ACC112 (cell line): ENCODE measurements around the gene ANAPC1.

Experiments used
- H2AFZ ChIP-seq: fragments of 200-600 bp; sonication (generic); one replicate; pipeline ENCODE4 v1.6.0; 2017; ENCODE audit warnings: antibody characterized with exemption, low read length; ENCODE audit not compliant: unreplicated experiment
- H3K27ac ChIP-seq: fragments of 200-600 bp; sonication (generic); 2 replicates; pipeline ENCODE4 v1.5.1; 2014; ENCODE audit warnings: low read depth, mild to moderate bottlenecking, antibody characterized with exemption, low read length, moderate library complexity
- H3K27me3 ChIP-seq: fragments of 200-600 bp; sonication (generic); 2 replicates; pipeline ENCODE4 v1.6.1; 2014; ENCODE audit warnings: mild to moderate bottlenecking, antibody characterized with exemption, low read length, moderate library complexity, mixed read lengths; ENCODE audit not compliant: insufficient read depth
- H3K36me3 ChIP-seq: fragments of 200-600 bp; sonication (generic); 2 replicates; pipeline ENCODE4 v1.6.1; 2016; ENCODE audit warnings: mild to moderate bottlenecking, antibody characterized with exemption, low read length, moderate library complexity, mixed read lengths; ENCODE audit not compliant: insufficient read depth
- H3K4me1 ChIP-seq: fragments of 200-600 bp; sonication (generic); one replicate; pipeline ENCODE4 v1.6.1; 2016; ENCODE audit warnings: low read length, mixed read lengths; ENCODE audit not compliant: insufficient read depth, unreplicated experiment, control insufficient read depth
- H3K4me3 ChIP-seq: fragments of 200-600 bp; sonication (generic); 2 replicates; pipeline ENCODE4 v1.5.1; 2014; ENCODE audit warnings: mild to moderate bottlenecking, low read depth, low read length
- H3K79me2 ChIP-seq: fragments of 200-600 bp; sonication (generic); one replicate; pipeline ENCODE4 v1.6.0; 2016; ENCODE audit warnings: low read length; ENCODE audit not compliant: control insufficient read depth, unreplicated experiment, insufficient read depth

Gene ANAPC1

GRCh38 chr2:111883661-111884591 is at the start of gene ANAPC1:
Gene ANAPC1, minus strand, starts transcription at chr2:111884193. Its CDS starts 3,368 bp downstream, at chr2:111880825.
- H3K79me2 ChIP-seq, result peaks cover 27% of the 10 kb centered on the region
- peak within 1 kb of the TSS; percentile 53 for H3K27ac ChIP-seq
- H3K36me3 ChIP-seq, result no peaks in the 10 kb centered on the region
- peaks cover 3% of the 10 kb centered on the region for H3K4me1 ChIP-seq
- peak within 1 kb of the TSS; percentile 99 for H2AFZ ChIP-seq
- H3K27me3 ChIP-seq, result no peaks in the 10 kb centered on the region
- H3K4me3 ChIP-seq, result peak within 1 kb of the TSS; percentile 88

GRCh38 chr2:111932841-111933291 is 48.9 kb upstream of the ANAPC1 start:
- no peak overlapping the region for H3K27ac ChIP-seq
- H3K27me3 ChIP-seq, result peaks cover 4% of the 10 kb centered on the region; the same call in 1 of the 2 replicates
- peaks cover 10% of the 10 kb centered on the region for H3K4me1 ChIP-seq
- H3K79me2 ChIP-seq, result no peaks in the 10 kb centered on the region
- no peak overlapping the region for H3K4me3 ChIP-seq
- no peaks in the 10 kb centered on the region for H3K36me3 ChIP-seq
- H2AFZ ChIP-seq, result no peak overlapping the region

GRCh38 chr2:111930875-111931274 is 46.9 kb upstream of the ANAPC1 start:
- H3K27ac ChIP-seq, result no peak overlapping the region; the same call in 1 of the 2 replicates
- no peak overlapping the region for H2AFZ ChIP-seq
- H3K4me3 ChIP-seq, result no peak overlapping the region

GRCh38 chr2:111930409-111930808 is 46.4 kb upstream of the ANAPC1 start:
- Histone ChIP-seq H3K4me1 (peaks cover 19% of the 10 kb centered on the region), H3K36me3 (no peaks in the 10 kb centered on the region), H3K4me3 (no peak overlapping the region), H2AFZ (no peak overlapping the region), H3K27me3 (peaks cover 4% of the 10 kb centered on the region; the same call in 1 of the 2 replicates), H3K79me2 (no peaks in the 10 kb centered on the region), H3K27ac (no peak overlapping the region; the same call in 1 of the 2 replicates)

More at GRCh38 chr2:111930875-111931274, 46.9 kb upstream of the ANAPC1 start:
- peaks cover 19% of the 10 kb centered on the region for H3K4me1 ChIP-seq
- H3K27me3 ChIP-seq, result peaks cover 4% of the 10 kb centered on the region; the same call in 1 of the 2 replicates
- no peaks in the 10 kb centered on the region for H3K79me2 ChIP-seq
- H3K36me3 ChIP-seq, result no peaks in the 10 kb centered on the region

GRCh38 chr2:111927723-111928122 is 43.7 kb upstream of the ANAPC1 start:
- Histone ChIP-seq H3K27ac (no peak overlapping the region), H3K36me3 (no peaks in the 10 kb centered on the region), H2AFZ (no peak overlapping the region)

GRCh38 chr2:111924617-111925107 is 40.7 kb upstream of the ANAPC1 start:
- H3K27ac ChIP-seq, result no peak overlapping the region
- H3K4me3 ChIP-seq, result no peak overlapping the region

More at GRCh38 chr2:111927723-111928122, 43.7 kb upstream of the ANAPC1 start:
- Histone ChIP-seq H3K4me1 (peaks cover 19% of the 10 kb centered on the region), H3K4me3 (no peak overlapping the region), H3K79me2 (no peaks in the 10 kb centered on the region), H3K27me3 (no peaks in the 10 kb centered on the region)

GRCh38 chr2:111923276-111923804 is 39.3 kb upstream of the ANAPC1 start:
- Histone ChIP-seq H3K27me3 (no peaks in the 10 kb centered on the region), H2AFZ (no peak overlapping the region), H3K36me3 (no peaks in the 10 kb centered on the region), H3K79me2 (no peaks in the 10 kb centered on the region), H3K4me3 (no peak overlapping the region), H3K27ac (no peak overlapping the region), H3K4me1 (peaks cover 26% of the 10 kb centered on the region)

More at GRCh38 chr2:111924617-111925107, 40.7 kb upstream of the ANAPC1 start:
- H3K79me2 ChIP-seq, result no peaks in the 10 kb centered on the region
- H3K4me1 ChIP-seq, result peaks cover 16% of the 10 kb centered on the region
- H2AFZ ChIP-seq, result no peak overlapping the region
- no peaks in the 10 kb centered on the region for H3K36me3 ChIP-seq
- no peaks in the 10 kb centered on the region for H3K27me3 ChIP-seq

GRCh38 chr2:111919794-111920608 is 36.0 kb upstream of the ANAPC1 start:
- H3K4me1 ChIP-seq, result peaks cover 21% of the 10 kb centered on the region
- no peak overlapping the region for H2AFZ ChIP-seq
- H3K27me3 ChIP-seq, result no peaks in the 10 kb centered on the region

GRCh38 chr2:111919365-111919764 is 35.4 kb upstream of the ANAPC1 start:
- H3K27ac ChIP-seq, result no peak overlapping the region
- H3K27me3 ChIP-seq, result no peaks in the 10 kb centered on the region
- H3K4me3 ChIP-seq, result no peak overlapping the region
- H3K79me2 ChIP-seq, result no peaks in the 10 kb centered on the region
- no peak overlapping the region for H2AFZ ChIP-seq
- no peaks in the 10 kb centered on the region for H3K36me3 ChIP-seq
- H3K4me1 ChIP-seq, result peaks cover 21% of the 10 kb centered on the region

More at GRCh38 chr2:111919794-111920608, 36.0 kb upstream of the ANAPC1 start:
- no peaks in the 10 kb centered on the region for H3K36me3 ChIP-seq
- H3K4me3 ChIP-seq, result no peak overlapping the region
- H3K27ac ChIP-seq, result no peak overlapping the region
- no peaks in the 10 kb centered on the region for H3K79me2 ChIP-seq

GRCh38 chr2:111918383-111918806 is 34.4 kb upstream of the ANAPC1 start:
- no peaks in the 10 kb centered on the region for H3K36me3 ChIP-seq
- no peaks in the 10 kb centered on the region for H3K79me2 ChIP-seq
- no peaks in the 10 kb centered on the region for H3K27me3 ChIP-seq
- peaks cover 21% of the 10 kb centered on the region for H3K4me1 ChIP-seq
- H2AFZ ChIP-seq, result no peak overlapping the region
- H3K27ac ChIP-seq, result no peak overlapping the region
- no peak overlapping the region for H3K4me3 ChIP-seq
